H9 (cell line): ENCODE data around the gene TIPRL. TPM values are rescaled to one million over a fixed set of nuclear protein-coding genes. Genes with fewer than 3 reads are reported as not detected.

Experiments used
- DNase-seq: peaks from one replicate; pipeline ENCODE4 v3.0.0-alpha.2; 2017
- H2AFZ ChIP-seq: one replicate; pipeline ENCODE4 v1.6.1; 2013; ENCODE audit warnings: mild to moderate bottlenecking, low read length, control low read depth, moderate library complexity
- H2AK5ac ChIP-seq: 2 replicates; pipeline ENCODE4 v1.6.1; 2013; ENCODE audit warnings: low read length, control low read depth, mixed read lengths; ENCODE audit not compliant: insufficient read length
- H2BK120ac ChIP-seq: one replicate; pipeline ENCODE4 v1.6.1; 2013; ENCODE audit warnings: low read depth, mild to moderate bottlenecking, low read length, control low read depth, inconsistent platforms; ENCODE audit not compliant: poor library complexity, severe bottlenecking
- H2BK12ac ChIP-seq: 2 replicates; pipeline ENCODE4 v1.6.1; 2013; ENCODE audit warnings: low read length, control low read depth, mixed read lengths, low read depth; ENCODE audit not compliant: insufficient read length
- H2BK15ac ChIP-seq: 2 replicates; pipeline ENCODE4 v1.6.1; 2013; ENCODE audit warnings: low read depth, low read length, control low read depth
- H2BK20ac ChIP-seq: one replicate; pipeline ENCODE4 v1.6.1; 2013; ENCODE audit warnings: low read depth, mild to moderate bottlenecking, low read length, control low read depth, inconsistent platforms; ENCODE audit not compliant: poor library complexity, severe bottlenecking
- H2BK5ac ChIP-seq: 2 replicates; pipeline ENCODE4 v1.6.1; 2013; ENCODE audit warnings: low read length, control low read depth, mixed read lengths; ENCODE audit not compliant: insufficient read length
- H3K14ac ChIP-seq: 2 replicates; pipeline ENCODE4 v1.6.1; 2013; ENCODE audit warnings: low read length, control low read depth; ENCODE audit not compliant: insufficient read depth
- H3K18ac ChIP-seq: 2 replicates; pipeline ENCODE4 v1.6.1; 2013; ENCODE audit warnings: low read depth, mild to moderate bottlenecking, mixed read lengths, low read length, control low read depth; ENCODE audit not compliant: insufficient read length
- H3K23ac ChIP-seq: 2 replicates; pipeline ENCODE4 v1.6.1; 2013; ENCODE audit warnings: low read length, control low read depth, mixed read lengths, low read depth; ENCODE audit not compliant: insufficient read length
- H3K23me2 ChIP-seq: 2 replicates; pipeline ENCODE4 v1.6.1; 2013; ENCODE audit warnings: low read depth, mild to moderate bottlenecking, mixed read lengths, low read length, control low read depth; ENCODE audit not compliant: insufficient read length, poor library complexity, severe bottlenecking
- H3K27ac ChIP-seq: 2 replicates; pipeline ENCODE4 v1.5.1; 2013; ENCODE audit warnings: low read length, control low read depth, mixed read lengths, low read depth; ENCODE audit not compliant: insufficient read length
- H3K27me3 ChIP-seq: 2 replicates; pipeline ENCODE4 v1.6.1; 2013; ENCODE audit warnings: low read length, control low read depth, inconsistent platforms; ENCODE audit not compliant: insufficient read depth
- H3K4ac ChIP-seq: 2 replicates; pipeline ENCODE4 v1.6.1; 2013; ENCODE audit warnings: low read depth, mild to moderate bottlenecking, control low read depth, inconsistent platforms, low read length, moderate library complexity
- H3K4me1 ChIP-seq: 2 replicates; pipeline ENCODE4 v1.6.1; 2013; ENCODE audit warnings: low read length, control low read depth, inconsistent platforms; ENCODE audit not compliant: insufficient read depth
- H3K4me2 ChIP-seq: 2 replicates; pipeline ENCODE4 v1.6.1; 2013; ENCODE audit warnings: low read length, control low read depth, mixed read lengths; ENCODE audit not compliant: insufficient read length, insufficient read depth
- H3K56ac ChIP-seq: 2 replicates; pipeline ENCODE4 v1.6.1; 2013; ENCODE audit warnings: low read depth, mild to moderate bottlenecking, mixed read lengths, low read length, control low read depth; ENCODE audit not compliant: insufficient read length
- H3K79me1 ChIP-seq: 2 replicates; pipeline ENCODE4 v1.6.1; 2013; ENCODE audit warnings: low read depth, mild to moderate bottlenecking, moderate library complexity, low read length, control low read depth, inconsistent platforms; ENCODE audit not compliant: insufficient read depth, poor library complexity, severe bottlenecking
- H3K79me2 ChIP-seq: 2 replicates; pipeline ENCODE4 v1.6.1; 2013; ENCODE audit warnings: low read length, control low read depth, inconsistent platforms; ENCODE audit not compliant: insufficient read depth
- H3K9ac ChIP-seq: 2 replicates; pipeline ENCODE4 v1.6.1; 2013; ENCODE audit warnings: low read length, control low read depth, mixed read lengths; ENCODE audit not compliant: insufficient read length; ENCODE audit errors: extremely low read depth
- H3K9me3 ChIP-seq: one replicate; pipeline ENCODE4 v1.6.1; 2013; ENCODE audit warnings: low read depth, low read length, inconsistent platforms; ENCODE audit not compliant: control insufficient read depth
- H3T11ph ChIP-seq: one replicate; pipeline ENCODE4 v1.6.1; 2013; ENCODE audit warnings: mild to moderate bottlenecking, low read length, control low read depth, inconsistent platforms
- H4K20me1 ChIP-seq: one replicate; pipeline ENCODE4 v1.6.1; 2013; ENCODE audit not compliant: control insufficient read depth, insufficient read length, insufficient read depth
- H4K5ac ChIP-seq: 2 replicates; pipeline ENCODE4 v1.6.1; 2013; ENCODE audit warnings: low read depth, mild to moderate bottlenecking, mixed read lengths, low read length, control low read depth; ENCODE audit not compliant: insufficient read length
- H4K8ac ChIP-seq: replicated peaks from 2 replicates; pipeline ENCODE4 v1.6.1; 2013; ENCODE audit warnings: low read length, control low read depth, mixed read lengths, low read depth; ENCODE audit not compliant: insufficient read length
- H4K91ac ChIP-seq: 2 replicates; pipeline ENCODE4 v1.6.1; 2013; ENCODE audit warnings: low read depth, mild to moderate bottlenecking, moderate library complexity, mixed read lengths, low read length, control low read depth; ENCODE audit not compliant: insufficient read length
- H3K27ac Mint-ChIP-seq, 3 experiments: 2 replicates in 2 of 3; 3 replicates in 1 of 3; pipeline ENCODE4 v1.8.0; 2020 to 2021; ENCODE audit warnings: mixed read lengths in 3 of 3, mild to moderate bottlenecking in 1 of 3, moderate library complexity in 1 of 3
- H3K27me3 Mint-ChIP-seq: 2 replicates; pipeline ENCODE4 v1.8.0; 2021; ENCODE audit warnings: low read depth, mild to moderate bottlenecking, moderate library complexity, mixed read lengths
- H3K36me3 Mint-ChIP-seq, 3 experiments: 2 replicates in 2 of 3; 3 replicates in 1 of 3; pipeline ENCODE4 v1.8.0; 2020 to 2021; ENCODE audit warnings: low read depth in 3 of 3, mixed read lengths in 3 of 3; ENCODE audit not compliant: insufficient read depth in 1 of 3
- H3K4me1 Mint-ChIP-seq, 2 experiments: 2 replicates each; pipeline ENCODE4 v1.8.0; 2020; ENCODE audit warnings: mixed read lengths in 2 of 2
- H3K4me3 Mint-ChIP-seq, 2 experiments: 2 replicates in 1 of 2; 3 replicates in 1 of 2; pipeline ENCODE4 v1.8.0; 2020 to 2021; ENCODE audit warnings: mild to moderate bottlenecking in 2 of 2, mixed read lengths in 2 of 2, moderate library complexity in 1 of 2
- H3K9me3 Mint-ChIP-seq, 2 experiments: 2 replicates in 1 of 2; 3 replicates in 1 of 2; pipeline ENCODE4 v1.8.0; 2020; ENCODE audit warnings: mild to moderate bottlenecking in 2 of 2, mixed read lengths in 2 of 2, moderate library complexity in 1 of 2
- WGBS: extraction: QIAGEN DNeasy Blood & Tissue Kit; methylation state at CpG from one replicate; pipeline ENCODE4 v1.1.7; 2013; ENCODE audit warnings: missing lambda C conversion rate, low lambda C conversion rate, mixed read lengths; ENCODE audit not compliant: insufficient read length; ENCODE audit errors: extremely low coverage; 5-methylcytosine and 5-hydroxymethylcytosine counted together
- total RNA-seq: library from RNA; stranded (reverse); gene quantifications from 2 replicates; pipeline ENCODE4 v1.2.1, GENCODE V29; 2021
- TF ChIP-seq, protein P1 (sequence below): fragments of 200-600 bp; sonication (generic); conservative IDR thresholded peaks from 3 replicates; pipeline ENCODE4 v1.8.0; 2021; ENCODE audit warnings: antibody characterized with exemption, mild to moderate bottlenecking

TIPRL gene
- total RNA-seq, 1 experiment from 2014 or later = 24.4 TPM

DNA sequence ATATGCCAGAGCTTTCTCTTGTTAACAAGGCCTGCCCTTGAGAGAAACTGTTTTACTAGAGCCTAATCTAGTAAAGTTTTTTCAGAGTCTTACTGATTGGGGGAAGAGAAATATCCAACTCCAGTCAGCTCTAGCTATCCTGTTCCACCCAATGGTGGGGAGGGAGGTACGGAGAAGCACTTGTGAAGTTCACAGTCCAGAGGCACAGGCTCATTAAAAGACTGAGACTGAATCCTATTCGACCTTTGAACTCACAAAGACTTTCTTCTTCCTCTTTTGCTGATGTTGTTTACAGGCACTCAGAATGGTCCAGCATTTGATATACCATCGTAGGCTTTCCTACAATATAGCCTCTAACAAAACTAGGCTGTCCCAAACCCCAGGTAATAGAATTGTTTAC lies 31.6 kb downstream of the TIPRL start:
- Histone ChIP-seq H4K20me1 (no peaks in the 10 kb centered on the region), H2AK5ac (no peak overlapping the region), H3K14ac (no peak overlapping the region), H2BK5ac (no peak overlapping the region), H3K79me1 (no peaks in the 10 kb centered on the region), H2BK120ac (no peak overlapping the region), H3K23me2 (no peaks in the 10 kb centered on the region), H2BK12ac (no peak overlapping the region), H3K9me3 (no peaks in the 10 kb centered on the region), H3K4ac (no peak overlapping the region), H3K56ac (no peak overlapping the region), H2BK15ac (no peak overlapping the region), H3K9ac (no peak overlapping the region), H3K79me2 (no peaks in the 10 kb centered on the region), H3K18ac (no peak overlapping the region), H2AFZ (no peak overlapping the region), H3K27ac (no peak overlapping the region), H4K91ac (no peak overlapping the region), H4K8ac (no peak overlapping the region), H3K4me2 (no peak overlapping the region), H3K23ac (no peak overlapping the region), H3K27me3 (no peaks in the 10 kb centered on the region), H2BK20ac (no peak overlapping the region), H4K5ac (no peak overlapping the region), H3T11ph (no peak overlapping the region), H3K4me1 (no peaks in the 10 kb centered on the region)
- Mint-ChIP-seq H3K9me3 (peaks cover 40 to 49% of the 10 kb centered on the region in 2 experiments), H3K27ac (no peak overlapping the region), H3K27me3 (no peaks in the 10 kb centered on the region; the same call in 1 of the 2 replicates), H3K4me1 (no peaks in the 10 kb centered on the region), H3K4me3 (no peak overlapping the region), H3K36me3 (peaks cover 11 to 32% (median 15%) of the 10 kb centered on the region in 3 experiments; a peak in 6 of 7 replicates)
- TF ChIP-seq, protein P1, sequence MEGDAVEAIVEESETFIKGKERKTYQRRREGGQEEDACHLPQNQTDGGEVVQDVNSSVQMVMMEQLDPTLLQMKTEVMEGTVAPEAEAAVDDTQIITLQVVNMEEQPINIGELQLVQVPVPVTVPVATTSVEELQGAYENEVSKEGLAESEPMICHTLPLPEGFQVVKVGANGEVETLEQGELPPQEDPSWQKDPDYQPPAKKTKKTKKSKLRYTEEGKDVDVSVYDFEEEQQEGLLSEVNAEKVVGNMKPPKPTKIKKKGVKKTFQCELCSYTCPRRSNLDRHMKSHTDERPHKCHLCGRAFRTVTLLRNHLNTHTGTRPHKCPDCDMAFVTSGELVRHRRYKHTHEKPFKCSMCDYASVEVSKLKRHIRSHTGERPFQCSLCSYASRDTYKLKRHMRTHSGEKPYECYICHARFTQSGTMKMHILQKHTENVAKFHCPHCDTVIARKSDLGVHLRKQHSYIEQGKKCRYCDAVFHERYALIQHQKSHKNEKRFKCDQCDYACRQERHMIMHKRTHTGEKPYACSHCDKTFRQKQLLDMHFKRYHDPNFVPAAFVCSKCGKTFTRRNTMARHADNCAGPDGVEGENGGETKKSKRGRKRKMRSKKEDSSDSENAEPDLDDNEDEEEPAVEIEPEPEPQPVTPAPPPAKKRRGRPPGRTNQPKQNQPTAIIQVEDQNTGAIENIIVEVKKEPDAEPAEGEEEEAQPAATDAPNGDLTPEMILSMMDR = no peak
- WGBS = no CpG with 5 or more reads among the region's 3 CpGs
- DNase-seq = no peak
